Ramos (cell line): ENCODE results near the gene RUNX3.

Source experiments
- in situ Hi-C: fragments of 300-500 bp; cut with MboI; formaldehyde crosslinking; loops from one replicate; pipeline ENCODE4 v1.14.3; 2022; ENCODE audit warnings: low sequenced_read_pairs; ENCODE audit not compliant: unreplicated experiment

RUNX3 gene

DNA sequence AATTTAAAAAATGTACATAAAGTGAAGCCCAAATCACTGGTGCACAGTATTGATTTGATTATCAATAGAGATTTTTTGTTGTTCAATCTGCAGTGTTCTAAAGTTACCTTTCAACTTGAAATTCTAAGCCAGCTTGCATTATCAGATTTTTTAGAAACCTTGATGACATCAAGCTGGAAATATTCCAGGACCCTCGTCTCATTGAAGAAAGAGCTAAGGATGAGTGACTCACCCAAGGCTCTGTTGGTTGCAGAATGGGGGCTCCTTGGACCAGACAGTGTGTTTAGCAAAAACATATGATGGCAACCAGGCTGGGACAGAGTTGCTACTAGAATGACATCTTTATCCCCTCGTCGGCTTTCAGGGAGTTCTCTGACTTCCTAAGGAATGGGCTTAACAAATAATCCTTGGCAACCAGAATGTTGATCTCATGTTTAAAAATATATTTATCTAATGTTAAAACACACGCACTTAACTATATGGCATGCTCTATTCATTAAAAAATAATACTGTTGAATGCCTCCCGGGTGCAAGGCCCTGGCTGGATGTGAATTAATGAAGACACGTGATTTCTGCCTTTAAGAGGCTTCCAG is 79.7 kb downstream of the RUNX3 start:
- in situ Hi-C loops = loop anchor here (10.0 kb wide), 1 partner anchor 204 kb away; no protein-coding TSS in a partner anchor

DNA sequence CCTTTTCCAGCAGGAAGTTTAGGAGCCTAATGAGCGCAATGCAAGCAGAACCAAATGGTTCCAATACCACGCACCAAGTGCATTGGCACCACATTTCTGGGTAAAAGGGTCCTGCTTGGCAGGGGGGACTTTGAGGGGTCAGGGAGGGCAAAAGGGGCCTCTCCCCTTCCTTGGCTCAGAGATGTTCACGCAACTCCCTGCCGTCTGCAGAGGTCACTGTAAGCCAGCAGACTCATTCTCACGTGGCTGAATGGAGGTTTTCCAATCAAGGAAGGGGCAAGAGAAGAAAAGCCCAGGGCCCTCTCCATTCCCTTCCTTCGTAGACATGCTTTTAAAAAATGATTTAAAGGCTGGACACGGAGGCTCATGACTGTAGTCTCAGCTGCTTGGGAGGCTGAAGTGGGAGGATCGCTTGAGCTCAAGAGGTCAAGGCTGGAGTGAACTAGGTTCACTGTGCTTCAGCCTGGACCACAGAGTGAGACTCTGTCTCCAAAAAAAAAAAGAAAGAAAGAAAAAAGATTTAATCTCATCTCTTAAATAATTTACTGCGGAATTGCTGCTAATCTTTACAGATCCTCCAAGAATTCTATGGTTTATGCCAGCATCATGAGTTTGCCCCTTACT is 80.3 kb downstream of the RUNX3 start:
- in situ Hi-C loops = loop anchor here (10.0 kb wide), 1 partner anchor 205 kb away; no protein-coding TSS in a partner anchor
